NK-92 (cell line): Measurements from ENCODE around the gene UBE2QL1.

ENCODE experiments used
- DNase-seq: peaks from one replicate; lab custom pipeline; 2025; ENCODE audit not compliant: unreplicated experiment; lab: John Stamatoyannopoulos, UW

The UBE2QL1 gene

DNA sequence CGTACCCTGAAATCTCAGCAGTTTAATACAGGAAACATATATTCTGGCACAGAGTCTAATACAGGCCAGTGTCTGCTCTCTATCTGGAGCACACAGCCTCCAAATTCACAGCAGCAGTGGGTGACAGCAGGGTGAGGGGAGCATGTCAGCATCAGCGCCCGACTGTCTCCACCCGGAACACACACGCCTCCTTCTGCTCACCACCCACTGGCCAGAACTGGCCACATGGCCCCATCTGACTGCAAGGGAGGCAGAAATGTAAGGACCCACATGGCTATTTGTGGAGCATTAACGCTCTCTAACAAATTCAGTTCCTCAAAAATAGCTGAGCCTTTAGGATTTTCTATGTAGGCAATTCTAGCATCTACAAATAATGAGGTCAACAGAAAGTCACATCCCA lies 24.6 kb downstream of the UBE2QL1 start:
- no peak for DNase-seq

DNA sequence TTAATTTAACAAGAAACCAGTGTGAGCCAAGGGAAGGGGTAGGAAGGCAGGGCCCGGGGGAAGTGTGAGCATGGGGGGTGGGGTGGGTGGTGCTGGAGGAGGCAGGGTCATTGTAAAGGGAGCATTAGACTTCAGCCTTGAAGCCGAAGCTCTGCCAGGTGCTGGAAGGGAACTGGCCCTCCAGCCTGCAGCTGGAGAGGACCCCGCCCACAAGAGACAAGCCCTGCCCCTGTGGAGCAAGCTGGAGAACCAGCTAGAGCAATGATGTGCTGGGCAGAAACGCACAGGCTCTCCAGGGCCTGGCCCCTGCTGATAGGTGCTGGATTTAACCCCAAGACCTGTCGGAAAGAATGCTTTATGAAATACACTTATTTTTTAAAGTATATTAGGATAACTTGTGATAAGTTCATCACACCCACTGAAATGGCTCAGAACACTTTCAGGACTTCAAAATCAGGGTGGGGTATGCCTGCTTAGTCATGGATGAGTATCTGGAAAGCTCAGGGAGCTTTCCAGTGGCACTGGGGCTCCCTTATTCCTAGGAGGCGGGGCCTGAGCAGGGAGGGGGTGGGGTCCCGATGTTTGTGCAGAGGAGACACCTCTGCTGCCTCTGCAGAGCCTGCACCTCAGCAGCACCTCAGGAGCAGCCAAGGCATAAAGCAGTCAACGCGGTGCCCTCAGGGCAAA lies 27.1 kb downstream of the UBE2QL1 start:
- no peak for DNase-seq

- no peak for DNase-seq
These were observed 27.6 kb downstream of the UBE2QL1 start for GRCh38 chr5:6476313-6476661.

DNA sequence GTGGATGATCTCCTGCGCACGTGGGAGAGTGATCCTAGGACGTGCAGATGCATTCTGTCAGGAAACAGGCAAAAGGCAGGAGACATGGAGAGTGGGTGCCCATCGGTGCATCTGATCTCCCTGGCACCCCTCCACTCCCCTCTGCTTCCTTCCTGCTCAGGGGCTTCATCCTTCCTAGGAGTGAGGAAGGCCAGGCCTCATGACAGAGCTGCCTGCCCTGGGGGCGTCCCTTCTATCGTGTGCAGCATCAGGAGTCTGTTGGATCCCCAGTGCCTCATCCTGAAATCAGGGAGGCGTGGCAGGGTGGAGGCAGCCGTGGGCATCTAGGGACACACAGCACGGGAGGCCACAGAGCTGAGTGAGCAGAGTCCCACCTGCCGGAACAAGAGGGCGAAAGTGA lies 30.1 kb downstream of the UBE2QL1 start:
- DNase-seq = no peak

DNA sequence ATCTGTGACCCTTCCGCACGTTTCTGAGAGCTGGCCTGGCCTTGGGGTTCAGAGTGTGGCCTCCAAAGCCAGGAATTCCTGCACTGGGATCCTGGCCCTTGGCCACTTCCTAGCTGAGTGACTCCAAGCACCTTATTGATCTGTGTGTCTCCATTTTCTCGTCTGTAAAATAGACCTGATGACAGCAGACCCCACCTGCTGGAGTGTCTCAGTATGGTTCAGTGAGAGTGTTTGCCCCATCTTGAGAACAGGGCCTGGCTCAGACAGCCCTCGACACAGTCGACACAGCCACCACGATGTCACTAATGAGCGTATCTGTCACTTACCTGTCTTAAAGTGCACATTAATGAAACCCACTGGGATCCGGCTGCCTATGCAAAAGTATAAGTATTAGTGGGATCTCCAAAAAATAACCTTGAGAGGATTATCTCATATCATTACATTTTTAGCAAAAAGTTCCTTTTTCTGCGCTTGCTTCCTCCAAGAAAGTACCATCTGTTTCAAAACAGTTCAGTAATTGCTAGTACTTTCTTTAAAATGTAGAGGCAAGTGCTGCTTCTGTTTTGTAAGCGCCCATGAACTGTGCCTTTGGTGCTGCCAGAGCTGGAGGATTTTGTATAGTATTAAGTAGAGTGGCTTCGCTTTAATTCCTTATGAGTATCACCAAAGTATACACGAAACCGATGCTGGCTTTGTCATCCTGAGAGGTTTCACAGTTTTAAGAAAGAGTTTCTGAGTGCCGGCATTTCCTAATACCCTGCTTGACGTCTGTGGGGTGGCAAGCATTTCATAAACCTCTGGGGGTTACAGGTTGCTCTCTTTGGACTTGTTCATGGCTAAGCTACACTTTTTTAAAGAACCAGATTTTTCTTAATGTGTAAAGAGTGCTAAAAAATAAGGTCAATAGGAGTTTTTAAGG lies 31.7 kb downstream of the UBE2QL1 start:
- DNase-seq = no peak

- DNase-seq = no peak
These were observed 34.1 kb downstream of the UBE2QL1 start for GRCh38 chr5:6482735-6483134.

GRCh38 chr5:6483880-6484382 lies 35.3 kb downstream of the UBE2QL1 start:
- no peak for DNase-seq

DNA sequence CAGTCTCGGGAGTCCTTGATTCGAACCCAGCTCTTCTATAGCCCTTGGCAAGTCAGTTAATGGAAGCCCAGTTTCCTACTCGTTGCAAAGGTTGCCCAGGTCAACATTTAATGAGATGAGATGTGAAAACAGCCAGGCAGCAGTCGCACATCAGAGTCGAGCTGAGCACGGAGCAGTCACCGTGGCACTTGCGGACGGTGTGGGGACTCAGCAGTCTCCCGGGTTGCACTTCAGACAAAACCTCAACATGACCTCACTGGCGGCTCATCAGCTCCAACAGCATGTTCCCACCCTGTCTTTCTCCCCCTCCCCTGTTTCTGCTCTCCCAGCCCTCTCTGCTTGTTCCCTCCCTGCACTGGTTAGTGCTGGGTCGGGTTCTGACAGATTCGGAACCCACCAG lies 35.8 kb downstream of the UBE2QL1 start:
- DNase-seq = no peak

DNA sequence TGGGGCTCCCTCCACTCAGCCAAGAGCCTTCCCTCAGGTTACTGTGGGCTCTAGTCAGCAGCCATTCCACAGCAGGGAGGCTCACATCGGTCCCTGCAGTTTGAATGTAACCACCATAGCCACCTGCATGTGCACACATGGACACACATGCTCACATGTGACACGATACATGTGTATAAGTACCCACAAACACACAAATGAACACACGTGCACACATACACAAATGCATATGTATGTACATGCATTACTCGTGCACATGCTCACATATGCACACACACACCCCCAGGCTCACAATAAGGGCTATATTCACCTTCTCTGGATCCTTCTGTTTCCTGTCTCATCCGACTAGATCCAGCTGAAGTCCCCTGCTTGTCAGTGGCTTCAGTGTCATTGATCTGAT lies 36.2 kb downstream of the UBE2QL1 start:
- no peak for DNase-seq

DNA sequence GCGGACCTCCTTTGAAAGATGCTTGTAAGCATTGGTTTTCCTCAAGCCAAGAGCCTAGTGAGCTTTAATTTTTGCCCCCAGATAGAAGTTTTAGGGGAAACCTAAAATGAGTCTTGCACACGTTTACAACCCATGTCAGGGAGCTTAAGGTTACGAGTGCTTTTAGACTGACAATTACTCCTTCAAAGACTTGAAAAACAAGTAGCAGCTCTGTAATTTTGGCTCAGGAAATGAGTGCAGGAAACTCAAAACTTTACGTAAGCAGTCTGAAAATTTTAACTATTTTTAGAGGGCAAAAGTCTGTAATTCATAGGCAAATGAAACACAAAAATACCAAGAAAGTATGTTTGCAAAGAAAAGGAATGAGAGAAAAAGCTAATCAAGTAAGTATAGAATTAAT lies 36.8 kb downstream of the UBE2QL1 start:
- no peak for DNase-seq

GRCh38 chr5:6486074-6486473 lies 37.4 kb downstream of the UBE2QL1 start:
- no peak for DNase-seq

- DNase-seq = no peak
These were observed 38.4 kb downstream of the UBE2QL1 start for GRCh38 chr5:6487081-6487480.

DNA sequence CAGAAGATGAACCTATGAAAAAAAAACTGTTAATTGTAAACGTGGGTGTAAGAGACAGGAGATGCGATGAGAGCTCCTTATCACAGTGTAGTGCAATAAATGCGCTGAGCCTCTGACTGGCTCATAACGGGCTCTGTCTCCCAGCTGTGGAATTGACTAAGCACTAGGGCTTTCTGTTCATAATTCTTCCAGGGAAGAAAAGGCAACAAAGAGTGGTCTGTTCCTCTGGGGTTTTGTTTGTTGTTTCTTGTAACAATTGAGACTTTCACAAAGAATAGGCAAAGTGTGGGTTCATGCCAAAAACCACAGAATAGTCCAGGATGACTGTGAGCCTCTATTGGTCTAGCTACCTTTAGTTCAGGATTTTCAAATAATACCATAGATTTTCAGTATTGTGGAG lies 39.4 kb downstream of the UBE2QL1 start:
- DNase-seq = no peak

DNA sequence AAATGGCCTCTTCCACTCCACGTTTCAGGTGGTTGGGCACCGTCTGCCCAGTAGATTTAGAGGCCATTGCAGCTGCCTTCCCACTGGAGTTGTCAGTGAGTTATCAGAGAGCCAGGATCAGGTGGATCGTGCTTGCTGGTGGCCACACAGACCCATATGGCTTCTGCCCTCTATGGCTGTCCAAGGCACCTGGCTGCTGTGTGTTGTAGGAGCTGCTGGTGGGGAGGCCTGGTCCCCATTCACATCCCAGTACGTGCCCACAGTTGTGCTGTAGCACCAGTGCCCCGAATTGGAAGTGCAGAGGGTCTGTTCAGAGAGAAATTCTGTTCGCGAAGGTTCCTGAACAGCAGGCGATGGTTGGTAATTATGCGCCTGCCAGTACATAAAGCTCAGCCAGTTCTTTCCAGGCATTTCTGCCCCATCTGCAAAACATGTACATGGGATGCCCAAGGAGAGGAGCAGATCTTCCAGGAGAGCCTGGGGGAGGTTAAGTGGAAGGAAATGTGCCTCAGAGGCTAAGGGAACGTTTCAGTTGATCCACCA lies 41.1 kb downstream of the UBE2QL1 start:
- DNase-seq = no peak

DNA sequence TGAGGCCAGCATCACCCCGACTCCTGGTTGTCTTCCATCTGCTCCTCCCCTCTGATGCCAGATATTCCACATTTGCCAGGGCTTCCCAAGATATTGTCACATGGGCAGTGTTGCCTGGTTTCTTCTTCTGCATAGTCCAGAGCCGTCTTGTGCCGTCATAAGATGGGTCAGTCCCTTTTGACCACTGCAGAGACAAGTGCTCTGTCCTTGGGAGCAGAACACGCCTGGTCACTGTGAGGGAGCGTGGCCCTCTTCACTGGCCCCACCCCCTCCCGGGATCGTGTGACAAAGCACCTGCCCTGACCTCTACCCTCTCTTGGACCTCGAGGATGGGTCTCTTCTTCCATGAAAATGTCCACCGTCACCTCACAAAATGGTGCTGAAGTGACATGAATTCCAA lies 41.6 kb downstream of the UBE2QL1 start:
- no peak for DNase-seq

DNA sequence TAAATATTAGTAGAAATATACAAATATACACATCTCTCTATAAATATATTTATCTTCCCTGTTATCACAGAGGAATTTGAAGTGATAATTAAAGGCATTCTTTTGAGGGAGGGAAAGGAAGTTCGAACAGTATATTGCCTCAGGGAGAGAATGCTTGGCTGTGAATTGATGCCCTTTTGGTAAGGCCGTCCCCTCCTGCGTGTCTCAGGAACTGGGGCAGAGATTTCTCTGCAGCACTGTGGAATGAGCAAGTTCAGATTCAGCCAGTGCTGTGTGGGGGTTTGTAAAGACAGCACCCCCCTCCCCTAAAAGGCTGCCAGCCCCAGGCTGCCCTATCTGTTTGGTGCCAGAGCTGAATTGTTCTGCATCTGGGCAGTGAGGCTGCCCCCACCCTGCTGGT lies 42.0 kb downstream of the UBE2QL1 start:
- DNase-seq = no peak

DNA sequence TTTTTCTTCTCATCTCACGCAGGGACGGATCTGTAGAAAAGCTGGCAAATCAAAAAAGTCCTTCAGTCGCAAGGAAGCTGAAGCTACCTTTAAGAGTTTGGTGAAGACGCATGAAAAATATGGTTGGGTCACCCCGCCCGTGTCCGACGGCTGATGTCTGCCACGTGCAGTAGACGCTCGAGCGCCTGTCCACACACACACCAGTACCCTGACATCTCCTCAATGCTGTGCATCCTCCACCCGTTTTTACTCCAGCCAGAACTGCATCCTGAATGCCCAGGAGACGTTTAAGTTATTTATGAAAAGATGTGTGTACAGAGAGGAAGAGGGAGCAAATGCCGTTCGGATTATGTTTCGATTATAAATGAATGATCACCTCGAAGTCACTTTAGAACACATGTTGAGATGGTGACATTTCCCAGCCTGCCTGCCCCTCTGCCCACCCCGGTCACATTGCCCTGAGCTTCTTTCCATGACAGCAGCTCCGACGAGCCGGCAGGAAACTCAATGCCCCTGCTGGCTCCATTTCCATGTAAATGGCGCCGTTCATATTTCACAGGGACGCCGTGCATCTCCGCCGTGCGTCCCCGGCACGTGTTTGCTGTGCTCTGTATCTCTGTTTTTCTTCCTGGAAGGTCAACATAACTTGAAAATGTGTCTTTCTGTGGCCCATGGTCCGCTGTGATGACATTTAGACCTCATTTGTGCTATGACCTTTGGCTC lies 42.7 kb downstream of the UBE2QL1 start:
- DNase-seq = no peak

DNA sequence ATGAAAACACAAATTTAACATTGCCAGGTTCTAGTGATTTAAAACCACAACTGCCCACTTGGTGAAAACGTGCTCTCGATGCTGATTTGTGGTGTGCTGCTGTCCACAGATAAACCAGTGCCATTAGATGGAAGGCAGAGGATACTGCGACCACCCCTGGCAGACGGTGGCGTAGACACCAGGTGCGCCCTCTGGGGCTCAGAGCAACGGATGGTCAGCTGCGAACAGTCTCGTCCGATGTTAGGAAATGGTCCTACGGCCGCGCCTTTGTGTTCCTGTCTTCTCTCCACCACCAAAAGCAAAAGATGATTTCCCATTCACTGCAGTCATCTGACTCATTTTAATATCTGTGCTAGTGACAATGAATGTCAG lies 43.2 kb downstream of the UBE2QL1 start:
- no peak for DNase-seq

GRCh38 chr5:6492934-6493333 lies 44.3 kb downstream of the UBE2QL1 start:
- DNase-seq = no peak

GRCh38 chr5:6493681-6494454 lies 45.2 kb downstream of the UBE2QL1 start:
- DNase-seq = no peak

- no peak for DNase-seq
These were observed 46.3 kb downstream of the UBE2QL1 start for GRCh38 chr5:6494939-6495338.
